MM.1S (cell line): Measurements from ENCODE around the gene ATM.

Experiments used
- CTCF ChIP-seq: fragments of 300-600 bp; sonication (generic); IDR thresholded peaks from 2 replicates; pipeline ENCODE4 v1.5.1; 2016; ENCODE audit warnings: antibody characterized with exemption, low read length, mixed read lengths
- EZH2 ChIP-seq: fragments of 300-600 bp; sonication (generic); optimal IDR thresholded peaks from 2 replicates; pipeline ENCODE3; 2017; ENCODE audit warnings: low read depth, mild to moderate bottlenecking, antibody characterized with exemption, low read length, mixed read lengths
- EZH2phosphoT487 ChIP-seq: fragments of 300-600 bp; sonication (generic); IDR thresholded peaks from 2 replicates; pipeline ENCODE4 v1.6.1; 2018; ENCODE audit warnings: antibody characterized with exemption, low read length

GRCh38 chr11:108218455-108218854 is 4.4 kb upstream of the ATM start:
- TF ChIP-seq CTCF (no peak), EZH2 (no peak), EZH2phosphoT487 (no peak)
